Measurements from ENCODE around the gene NTRK1. TPM values are rescaled to one million over a fixed set of nuclear protein-coding genes. Genes with fewer than 3 reads are reported as not detected.

The NTRK1 gene
- total RNA-seq, 1 experiment from 2014 or later: 0.89 TPM

- ChIA-PET POLR2A (no interaction called here), RAD21 (ENCODE audit: low non-redundant PET in 1 of 2, low total read pairs in 2 of 2, uncharacterized antibody in 2 of 2, unreplicated experiment in 2 of 2) (no interaction called here), CTCF (interaction anchor here (1.0 kb wide), 1 partner anchor 185 kb away, joined by 3 read pairs; no protein-coding TSS in a partner anchor)
- Histone ChIP-seq H3K9me2 (ENCODE audit: insufficient read depth) (no peaks in the 10 kb centered on the region), H3K79me2 (ENCODE audit: insufficient read depth, low read length) (no peaks in the 10 kb centered on the region), H3K9me3 (ENCODE audit: control insufficient read depth in 1 of 2, insufficient read depth in 1 of 2, low read depth in 1 of 2, low read length in 2 of 2) (no peaks in the 10 kb centered on the region), H3K27ac (ENCODE audit: low read depth, low read length) (no peak overlapping the region), H4K20me1 (ENCODE audit: insufficient read depth) (no peaks in the 10 kb centered on the region), H3K4me1 (ENCODE audit: control insufficient read depth in 1 of 2, insufficient read depth in 2 of 2, low read length in 2 of 2) (peaks cover 0 to 15% of the 10 kb centered on the region in 2 experiments; a peak in 2 of 4 replicates), H3K36me3 (ENCODE audit: control insufficient read depth in 1 of 2, insufficient read depth in 2 of 2, low read length in 2 of 2) (no peaks in the 10 kb centered on the region), H3K4me3 (replicated peaks in 1 of 2; ENCODE audit: low read depth in 1 of 2, low read length in 2 of 2) (no peak overlapping the region), H3K9ac (ENCODE audit: low read length) (no peak overlapping the region), H3K27me3 (ENCODE audit: insufficient read depth, low read length) (0 out of 2 replicates have a peak, but pooled peaks cover 3% of the 10 kb centered on the region), H2AFZ (ENCODE audit: low read depth, low read length, poor library complexity, severe bottlenecking) (no peak overlapping the region), H3K4me2 (ENCODE audit: low read length) (no peak overlapping the region)
- BruUV-seq (replicated peaks): no TSS peak
- intact Hi-C loops (cut with micrococcal nuclease): no loop called here
- no peak for ATAC-seq
- DNase-seq (ENCODE audit: low read depth, low spot score): no peak
- TF ChIP-seq CEBPB (IDR thresholded peaks at IDR 0.05; ENCODE audit: low read depth) (no peak), SIN3A (IDR thresholded peaks at IDR 0.05; ENCODE audit: low read depth) (no peak), TCF7L2 (IDR thresholded peaks at IDR 0.05; ENCODE audit: borderline replicate concordance, extremely low read depth, insufficient read depth, insufficient read length) (no peak), CTCF (IDR thresholded peaks at IDR 0.05 in 2 of 3, conservative IDR thresholded peaks at IDR 0.05 in 1 of 3; ENCODE audit: borderline replicate concordance in 1 of 3, insufficient read depth in 1 of 3, low read depth in 2 of 3, low read length in 2 of 3) (no peak), ZBTB33 (IDR thresholded peaks at IDR 0.05; ENCODE audit: extremely low read depth, insufficient replicate concordance, low read length) (no peak), ATF3 (IDR thresholded peaks at IDR 0.05) (no peak), POLR2AphosphoS5 (IDR thresholded peaks at IDR 0.05; ENCODE audit: low read depth, low read length) (no peak), YY1 (IDR thresholded peaks at IDR 0.05; ENCODE audit: extremely low read depth, insufficient replicate concordance, low read depth, low read length) (no peak), ZFX (IDR thresholded peaks at IDR 0.05) (no peak), REST (IDR thresholded peaks at IDR 0.05; ENCODE audit: low read depth) (no peak), SP1 (IDR thresholded peaks at IDR 0.05; ENCODE audit: low read depth) (no peak), MAX (IDR thresholded peaks at IDR 0.05) (no peak), FOSL1 (IDR thresholded peaks at IDR 0.05; ENCODE audit: low read depth) (no peak), EZH2 (IDR thresholded peaks at IDR 0.05) (no peak)
These were observed 14.1 kb downstream of the NTRK1 start for GRCh38 chr1:156874572-156875340.

Measured in HCT116 (cell line).